ENCODE data around the gene LTO1. TPM values are rescaled to one million over a fixed set of nuclear protein-coding genes. Genes with fewer than 3 reads are reported as not detected.

The LTO1 gene
- total RNA-seq, 1 experiment from 2014 or later: 25.3 TPM

DNA sequence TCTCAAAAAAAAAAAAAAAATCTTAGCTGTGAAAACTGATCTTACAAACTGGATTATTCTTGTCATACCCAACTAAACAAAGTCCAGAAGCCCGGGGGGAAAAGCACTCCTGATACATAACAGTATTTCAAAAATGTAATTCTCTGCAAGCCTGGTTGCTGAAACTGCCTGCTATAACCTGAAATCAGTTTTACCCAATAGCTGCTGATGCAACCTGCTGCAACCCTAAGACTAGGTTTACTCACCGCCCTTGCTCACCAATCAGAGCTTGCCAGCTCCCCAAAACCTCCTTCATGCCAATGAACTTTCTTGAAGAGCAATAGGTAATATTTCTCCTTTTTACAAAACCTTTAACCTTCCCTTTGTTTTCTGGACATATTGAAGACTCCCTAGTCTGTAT, 16.3 kb upstream of the LTO1 start:
- Histone ChIP-seq H3K79me1 (ENCODE audit: insufficient read depth, low read depth, low read length, poor library complexity, severe bottlenecking) (no peaks in the 10 kb centered on the region), H4K20me1 (ENCODE audit: control insufficient read depth, insufficient read depth, insufficient read length) (no peaks in the 10 kb centered on the region), H2BK15ac (ENCODE audit: low read depth, low read length) (no peak overlapping the region), H2BK20ac (ENCODE audit: low read depth, low read length, poor library complexity, severe bottlenecking) (no peak overlapping the region), H3K4ac (ENCODE audit: low read depth, low read length) (no peak overlapping the region), H2AK5ac (ENCODE audit: insufficient read length, low read length) (no peak overlapping the region), H3K14ac (ENCODE audit: insufficient read depth, low read length) (no peak overlapping the region), H3K79me2 (ENCODE audit: insufficient read depth, low read length) (no peaks in the 10 kb centered on the region), H4K91ac (ENCODE audit: insufficient read length, low read depth, low read length) (no peak overlapping the region), H3K56ac (ENCODE audit: insufficient read length, low read depth, low read length) (no peak overlapping the region), H3K18ac (ENCODE audit: insufficient read length, low read depth, low read length) (no peak overlapping the region), H2BK12ac (ENCODE audit: insufficient read length, low read depth, low read length) (no peak overlapping the region), H2AFZ (ENCODE audit: low read length) (no peak overlapping the region), H4K8ac (replicated peaks; ENCODE audit: insufficient read length, low read depth, low read length) (no peak overlapping the region), H3K27me3 (ENCODE audit: insufficient read depth, low read length) (no peaks in the 10 kb centered on the region), H2BK5ac (ENCODE audit: insufficient read length, low read length) (no peak overlapping the region), H4K5ac (ENCODE audit: insufficient read length, low read depth, low read length) (no peak overlapping the region), H3K23ac (ENCODE audit: insufficient read length, low read depth, low read length) (no peak overlapping the region), H3K4me1 (ENCODE audit: insufficient read depth, low read length) (no peaks in the 10 kb centered on the region), H3T11ph (ENCODE audit: low read length) (no peak overlapping the region), H3K23me2 (ENCODE audit: insufficient read length, low read depth, low read length, poor library complexity, severe bottlenecking) (no peaks in the 10 kb centered on the region), H2BK120ac (ENCODE audit: low read depth, low read length, poor library complexity, severe bottlenecking) (no peak overlapping the region), H3K9ac (ENCODE audit: extremely low read depth, insufficient read length, low read length) (no peak overlapping the region), H3K27ac (ENCODE audit: insufficient read length, low read depth, low read length) (no peak overlapping the region), H3K4me2 (ENCODE audit: insufficient read depth, insufficient read length, low read length) (no peak overlapping the region), H3K9me3 (ENCODE audit: control insufficient read depth, low read depth, low read length) (no peaks in the 10 kb centered on the region)
- TF ChIP-seq, protein P1, sequence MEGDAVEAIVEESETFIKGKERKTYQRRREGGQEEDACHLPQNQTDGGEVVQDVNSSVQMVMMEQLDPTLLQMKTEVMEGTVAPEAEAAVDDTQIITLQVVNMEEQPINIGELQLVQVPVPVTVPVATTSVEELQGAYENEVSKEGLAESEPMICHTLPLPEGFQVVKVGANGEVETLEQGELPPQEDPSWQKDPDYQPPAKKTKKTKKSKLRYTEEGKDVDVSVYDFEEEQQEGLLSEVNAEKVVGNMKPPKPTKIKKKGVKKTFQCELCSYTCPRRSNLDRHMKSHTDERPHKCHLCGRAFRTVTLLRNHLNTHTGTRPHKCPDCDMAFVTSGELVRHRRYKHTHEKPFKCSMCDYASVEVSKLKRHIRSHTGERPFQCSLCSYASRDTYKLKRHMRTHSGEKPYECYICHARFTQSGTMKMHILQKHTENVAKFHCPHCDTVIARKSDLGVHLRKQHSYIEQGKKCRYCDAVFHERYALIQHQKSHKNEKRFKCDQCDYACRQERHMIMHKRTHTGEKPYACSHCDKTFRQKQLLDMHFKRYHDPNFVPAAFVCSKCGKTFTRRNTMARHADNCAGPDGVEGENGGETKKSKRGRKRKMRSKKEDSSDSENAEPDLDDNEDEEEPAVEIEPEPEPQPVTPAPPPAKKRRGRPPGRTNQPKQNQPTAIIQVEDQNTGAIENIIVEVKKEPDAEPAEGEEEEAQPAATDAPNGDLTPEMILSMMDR (conservative IDR thresholded peaks at IDR 0.05): no peak
- Mint-ChIP-seq H3K36me3 (ENCODE audit: insufficient read depth in 1 of 3, low read depth in 3 of 3) (peaks cover 0 to 7% (median 1%) of the 10 kb centered on the region in 3 experiments; a peak in 5 of 7 replicates), H3K4me3 (no peak overlapping the region), H3K27ac (peak overlapping the region in 1 of 3 experiments; percentile 44; a peak in 1 of 7 replicates), H3K4me1 (peaks cover 2 to 5% of the 10 kb centered on the region in 2 experiments; a peak in 3 of 4 replicates), H3K9me3 (peaks cover 5 to 11% of the 10 kb centered on the region in 2 experiments; a peak in 4 of 5 replicates), H3K27me3 (ENCODE audit: low read depth) (peaks cover 6% of the 10 kb centered on the region)
- no CpG with 5 or more reads among the region's 2 CpGs for WGBS (ENCODE audit: extremely low coverage, insufficient read length, low lambda C conversion rate)
- no peak for DNase-seq
